ENCODE results near the gene EPC2.

EPC2 gene, protein sequence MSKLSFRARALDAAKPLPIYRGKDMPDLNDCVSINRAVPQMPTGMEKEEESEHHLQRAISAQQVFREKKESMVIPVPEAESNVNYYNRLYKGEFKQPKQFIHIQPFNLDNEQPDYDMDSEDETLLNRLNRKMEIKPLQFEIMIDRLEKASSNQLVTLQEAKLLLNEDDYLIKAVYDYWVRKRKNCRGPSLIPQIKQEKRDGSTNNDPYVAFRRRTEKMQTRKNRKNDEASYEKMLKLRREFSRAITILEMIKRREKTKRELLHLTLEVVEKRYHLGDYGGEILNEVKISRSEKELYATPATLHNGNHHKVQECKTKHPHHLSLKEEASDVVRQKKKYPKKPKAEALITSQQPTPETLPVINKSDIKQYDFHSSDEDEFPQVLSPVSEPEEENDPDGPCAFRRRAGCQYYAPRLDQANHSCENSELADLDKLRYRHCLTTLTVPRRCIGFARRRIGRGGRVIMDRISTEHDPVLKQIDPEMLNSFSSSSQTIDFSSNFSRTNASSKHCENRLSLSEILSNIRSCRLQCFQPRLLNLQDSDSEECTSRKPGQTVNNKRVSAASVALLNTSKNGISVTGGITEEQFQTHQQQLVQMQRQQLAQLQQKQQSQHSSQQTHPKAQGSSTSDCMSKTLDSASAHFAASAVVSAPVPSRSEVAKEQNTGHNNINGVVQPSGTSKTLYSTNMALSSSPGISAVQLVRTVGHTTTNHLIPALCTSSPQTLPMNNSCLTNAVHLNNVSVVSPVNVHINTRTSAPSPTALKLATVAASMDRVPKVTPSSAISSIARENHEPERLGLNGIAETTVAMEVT

GRCh38 chr2:148643998-148644882 lies at the start of gene EPC2:
EPC2 (plus strand) TSS chr2:148644751; CDS start chr2:148645018, 267 bp downstream.
- peak; percentile 72 to 95 (median 85) for DNase-seq

GRCh38 chr2:148596018-148596417 lies 48.5 kb upstream of the EPC2 start:
- no peak for DNase-seq

- no peak for DNase-seq
Measured at GRCh38 chr2:148599109-148599991, 45.2 kb upstream of the EPC2 start.

GRCh38 chr2:148602885-148603561 lies 41.5 kb upstream of the EPC2 start:
- DNase-seq, result no peak

DNA sequence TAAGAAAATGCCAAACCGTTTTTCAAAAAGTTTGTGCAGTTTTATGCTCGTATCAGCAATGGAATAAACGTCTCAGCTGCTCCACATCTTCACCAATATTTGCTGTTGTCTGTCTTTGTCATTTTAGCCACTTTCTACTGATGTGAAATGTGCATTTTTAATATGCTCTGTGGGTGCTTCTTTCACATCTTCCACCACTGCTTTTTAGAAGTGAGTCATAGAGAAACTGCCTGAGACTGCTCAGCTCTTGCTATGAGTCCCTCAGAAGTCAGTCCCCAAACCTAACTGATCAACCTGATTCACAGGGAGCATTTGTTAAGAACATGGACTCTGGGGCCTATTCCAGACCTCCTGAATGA lies 41.0 kb upstream of the EPC2 start:
- DNase-seq, result no peak

DNA sequence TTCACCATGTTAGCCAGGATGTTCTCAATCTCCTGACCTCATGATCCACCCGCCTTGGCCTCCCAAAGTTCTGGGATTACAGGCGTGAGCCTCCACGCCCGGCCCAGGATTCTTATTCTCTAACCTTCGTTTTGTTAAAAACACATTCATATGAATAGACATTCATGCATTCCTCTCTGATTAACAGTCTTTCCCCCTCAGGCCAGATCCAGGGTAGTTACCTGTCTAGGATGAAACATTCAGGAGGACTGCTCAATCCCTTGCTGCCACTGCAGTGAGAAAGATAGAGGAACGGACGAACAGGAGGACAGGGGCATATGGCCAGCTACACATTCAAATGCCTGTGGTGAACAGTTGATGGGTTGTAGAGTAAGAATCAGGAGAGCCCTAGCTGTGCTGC lies 39.6 kb upstream of the EPC2 start:
- no peak for DNase-seq

- no peak for DNase-seq
Measured at GRCh38 chr2:148607566-148607965, 37.0 kb upstream of the EPC2 start.

GRCh38 chr2:148613231-148614013 lies 31.1 kb upstream of the EPC2 start:
- DNase-seq, result no peak

GRCh38 chr2:148614014-148614321 lies 30.6 kb upstream of the EPC2 start:
- DNase-seq, result no peak

- no peak for DNase-seq
Measured at GRCh38 chr2:148614322-148615049, 30.1 kb upstream of the EPC2 start.

DNA sequence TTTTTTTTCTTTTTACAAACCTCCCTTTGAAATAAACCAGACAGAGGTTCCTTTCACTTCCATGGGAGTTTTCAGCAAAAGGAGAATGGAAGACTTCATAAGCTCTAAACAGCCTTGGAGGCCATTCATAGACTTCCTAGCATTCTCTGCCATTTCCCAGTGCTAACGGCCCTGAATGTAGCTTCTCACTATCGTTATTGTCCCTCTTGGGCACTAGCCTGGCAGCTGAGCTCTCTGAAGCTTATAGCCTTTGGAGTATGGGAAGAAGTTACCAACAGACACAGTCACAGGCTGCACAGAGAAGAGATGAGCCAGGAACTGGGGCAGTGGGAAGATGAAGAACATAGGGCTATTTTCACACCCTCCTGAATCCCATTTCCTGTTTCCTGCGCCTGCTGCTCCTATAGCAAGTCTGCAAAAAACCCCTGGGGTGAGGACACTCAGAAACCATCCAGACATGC lies 29.1 kb upstream of the EPC2 start:
- no peak for DNase-seq

- DNase-seq, result no peak
Measured at GRCh38 chr2:148616662-148617061, 27.9 kb upstream of the EPC2 start.

DNA sequence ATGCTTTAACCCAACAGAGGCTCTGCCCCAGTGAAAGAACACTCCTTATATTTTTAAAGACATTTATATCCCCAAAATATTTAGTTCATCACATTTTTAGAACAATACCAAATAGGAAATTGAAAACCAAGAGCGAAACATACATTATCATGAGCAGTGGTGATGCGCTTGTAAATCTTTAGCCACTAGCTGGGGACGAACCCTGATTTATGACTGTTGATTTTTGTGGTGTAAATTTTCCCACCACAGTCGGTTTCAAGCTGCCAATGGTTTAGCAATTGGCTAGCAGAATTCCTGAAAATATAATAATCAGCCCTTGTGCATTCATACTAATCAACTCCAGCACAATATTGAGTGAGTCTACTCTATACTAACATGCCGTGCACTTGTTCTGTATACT lies 27.3 kb upstream of the EPC2 start:
- DNase-seq, result no peak

- no peak for DNase-seq
Measured at GRCh38 chr2:148619560-148620195, 24.9 kb upstream of the EPC2 start.

- DNase-seq, result no peak
Measured at GRCh38 chr2:148622366-148622765, 22.2 kb upstream of the EPC2 start.

DNA sequence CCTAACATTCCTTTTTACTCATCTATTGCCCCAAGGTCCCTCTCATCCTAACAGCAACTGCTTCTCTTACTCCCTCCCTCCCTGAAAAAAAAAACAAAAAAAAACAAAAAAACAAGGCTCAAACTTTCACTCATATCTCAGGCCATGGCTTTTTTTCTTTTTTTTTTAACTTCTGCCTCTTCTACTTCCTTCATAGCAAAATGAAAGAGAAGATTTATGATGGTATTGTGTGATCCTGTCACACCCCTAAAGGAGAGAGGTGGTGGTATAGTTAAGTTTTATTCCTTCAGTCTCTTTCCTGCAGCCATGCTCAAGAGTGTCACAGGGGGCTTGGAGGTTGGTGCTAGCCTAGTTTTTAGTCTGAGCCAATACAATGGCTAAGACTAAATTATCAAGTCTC lies 21.5 kb upstream of the EPC2 start:
- no peak for DNase-seq

- no peak for DNase-seq
Measured at GRCh38 chr2:148627224-148627623, 17.3 kb upstream of the EPC2 start.

DNA sequence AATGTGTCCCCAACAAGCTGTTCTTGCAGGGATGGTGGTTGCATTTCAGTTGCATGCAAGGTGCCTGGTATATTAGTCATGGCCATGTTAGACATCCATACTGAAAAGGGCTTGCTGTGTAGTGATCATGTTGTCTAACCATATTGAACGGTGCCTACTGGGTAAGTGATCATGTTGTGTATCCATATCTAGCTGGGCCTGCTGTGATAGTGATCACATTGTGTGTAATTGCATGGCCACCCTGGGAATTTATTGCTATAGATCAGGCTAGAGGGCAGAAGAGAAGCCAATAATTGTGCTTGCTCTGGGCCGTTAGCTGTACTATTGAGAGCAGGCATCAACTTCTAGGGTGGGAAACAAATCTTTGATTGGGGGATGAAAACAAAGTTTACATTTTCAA lies 9.8 kb upstream of the EPC2 start:
- no peak for DNase-seq

DNA sequence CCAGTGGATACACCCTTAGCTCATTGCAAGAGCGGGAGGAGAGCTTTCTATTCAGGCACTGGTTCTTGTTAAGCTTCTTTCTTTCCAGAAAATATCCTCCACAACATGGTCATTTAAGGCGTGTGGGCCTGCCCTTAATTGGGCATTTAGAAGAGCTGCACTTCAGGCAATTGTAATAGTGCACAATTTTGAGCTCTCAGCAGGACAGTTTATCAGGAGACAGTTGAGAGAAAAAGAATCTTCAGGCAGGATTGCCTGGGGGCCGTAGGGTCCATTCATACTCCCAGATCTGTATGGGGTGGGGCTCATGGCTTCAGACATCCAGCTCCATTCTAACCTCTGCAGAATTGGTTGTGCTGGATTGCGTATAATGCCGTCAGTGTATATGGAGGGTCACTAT lies 6.0 kb upstream of the EPC2 start:
- no peak for DNase-seq

DNA sequence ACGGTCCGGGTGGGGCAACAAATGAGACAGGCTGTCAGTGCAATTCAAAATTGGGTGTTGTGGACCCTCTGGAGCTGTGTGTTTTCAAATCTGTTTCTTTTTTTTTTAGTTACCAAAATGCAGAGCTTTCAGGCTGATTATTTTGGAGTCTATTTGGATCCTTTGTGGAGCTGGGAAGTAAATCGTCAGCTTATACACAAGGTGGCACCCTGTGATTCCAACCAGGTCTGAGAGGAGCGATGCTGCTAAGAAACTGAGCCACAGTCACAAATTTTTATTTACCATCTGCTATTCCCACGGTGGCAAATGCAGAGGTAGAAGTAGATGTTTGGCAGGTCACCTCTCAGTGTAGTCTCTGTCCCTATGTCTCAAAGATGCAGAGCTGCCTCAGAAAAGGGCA lies 3.8 kb upstream of the EPC2 start:
- no peak for DNase-seq
